Breast epithelium (tissue), 4 donors: ENCODE measurements around the gene ZFPL1. TPM values are rescaled to one million over a fixed set of nuclear protein-coding genes. Genes with fewer than 3 reads are reported as not detected.

Source experiments
- DNase-seq, 2 donors: peaks; one replicate each; pipeline ENCODE4 v3.0.0-alpha.2; 2019; ENCODE audit warnings: low spot score in 2 of 2
- H3K27ac ChIP-seq, 2 donors: fragments of 200-600 bp; sonication (generic) in 1 of 2; one replicate each; pipeline ENCODE4 v1.5.1; 2016 to 2019; ENCODE audit warnings: mild to moderate bottlenecking in 1 of 2
- H3K27me3 ChIP-seq, 2 donors: fragments of 200-600 bp; sonication (generic) in 1 of 2; one replicate each; pipeline versions ENCODE4 v1.5.1 to v1.6.0; 2017 to 2019; ENCODE audit warnings: control low read depth in 1 of 2, mild to moderate bottlenecking in 1 of 2
- H3K36me3 ChIP-seq: fragments of 200-600 bp; one replicate; pipeline ENCODE4 v1.5.1; 2019
- H3K4me1 ChIP-seq, 2 donors: fragments of 200-600 bp; sonication (generic); one replicate each; pipeline ENCODE4 v1.5.1; 2016 to 2019; ENCODE audit warnings: control low read depth in 1 of 2
- H3K4me3 ChIP-seq, 3 donors: fragments of 200-600 bp; sonication (generic); 1 replicate in 2 of 3; 2 replicates in 1 of 3; pipeline ENCODE4 v1.5.1; 2016 to 2019; ENCODE audit warnings: mild to moderate bottlenecking in 3 of 3, moderate library complexity in 2 of 3
- H3K9me3 ChIP-seq, 2 donors: fragments of 200-600 bp; sonication (generic) in 1 of 2; one replicate each; pipeline ENCODE4 v1.5.1; 2016 to 2019; ENCODE audit warnings: control low read depth in 1 of 2
- CTCF ChIP-seq, 3 donors: fragments of 450-650 bp; IDR thresholded peaks; one replicate each; pipeline ENCODE4 v1.5.1; 2016 to 2017; ENCODE audit warnings: antibody characterized with exemption in 3 of 3, mild to moderate bottlenecking in 3 of 3, moderate library complexity in 3 of 3
- POLR2A ChIP-seq: fragments of 450-650 bp; IDR thresholded peaks from one replicate; pipeline ENCODE4 v1.6.1; 2016; ENCODE audit warnings: antibody characterized with exemption, mild to moderate bottlenecking, moderate library complexity
- POLR2AphosphoS5 ChIP-seq, 3 donors: sonication (generic); formaldehyde crosslinking; IDR thresholded peaks; one replicate each; pipeline ENCODE4 v1.6.1; 2017; ENCODE audit warnings: antibody characterized with exemption in 3 of 3
- intact Hi-C: fragments of 100-400 bp; cut with DNase I; formaldehyde crosslinking; loops from one replicate; pipeline ENCODE4 v1.15.1; 2023; ENCODE audit warnings: low total_unique reads
- total RNA-seq, 3 donors: library from RNA; depleted of rRNA; stranded (reverse); fragments of >200 nt; gene quantifications; one replicate each; pipeline ENCODE4 v1.1.0, GENCODE V29; 2016

The ZFPL1 gene
- total RNA-seq, 3 donors from 2014 or later: 33.8 to 44.1 (median 44.0) TPM

- TF ChIP-seq CTCF (IDR thresholded peaks at IDR 0.05) (no peak), POLR2A (no peak), POLR2AphosphoS5 (IDR thresholded peaks at IDR 0.05) (no peak)
- Histone ChIP-seq H3K4me3 (no peak overlapping the region), H3K4me1 (peaks cover 0 to 4% of the 10 kb centered on the region in 2 donors), H3K9me3 (no peaks in the 10 kb centered on the region), H3K36me3 (peaks cover 48% of the 10 kb centered on the region), H3K27ac (no peak overlapping the region), H3K27me3 (no peaks in the 10 kb centered on the region)
- intact Hi-C loops: loop anchor here (10.0 kb wide), 1 partner anchor 57 kb away; the partner anchor contains the start of gene CAPN1
- no peak for DNase-seq
Measured at GRCh38 chr11:65127473-65128181, 43.6 kb downstream of the ZFPL1 start.

GRCh38 chr11:65128182-65129145, 44.4 kb downstream of the ZFPL1 start:
- H3K9me3 ChIP-seq: no peaks in the 10 kb centered on the region
- TF ChIP-seq POLR2A: no peak
- no peak for TF ChIP-seq POLR2AphosphoS5 (IDR thresholded peaks at IDR 0.05)
- TF ChIP-seq CTCF (IDR thresholded peaks at IDR 0.05): no peak
- H3K36me3 ChIP-seq: peaks cover 48% of the 10 kb centered on the region
- no peaks in the 10 kb centered on the region for H3K27me3 ChIP-seq
- intact Hi-C loops: loop anchor here (10.0 kb wide), 1 partner anchor 56 kb away; the partner anchor contains the start of gene CAPN1
- H3K4me3 ChIP-seq: no peak overlapping the region
- peaks cover 6 to 13% of the 10 kb centered on the region in 2 donors for H3K4me1 ChIP-seq
- DNase-seq: no peak
- no peak overlapping the region for H3K27ac ChIP-seq

- H3K27ac ChIP-seq: no peak overlapping the region
- TF ChIP-seq POLR2A (no peak), POLR2AphosphoS5 (IDR thresholded peaks at IDR 0.05) (no peak), CTCF (IDR thresholded peaks at IDR 0.05) (no peak)
- H3K27me3 ChIP-seq: no peaks in the 10 kb centered on the region
- no peak for DNase-seq
- intact Hi-C loops: loop anchor here (10.0 kb wide), 1 partner anchor 55 kb away; the partner anchor contains the start of gene CAPN1
- H3K9me3 ChIP-seq: no peaks in the 10 kb centered on the region
- peaks cover 6 to 14% of the 10 kb centered on the region in 2 donors for H3K4me1 ChIP-seq
- H3K4me3 ChIP-seq: no peak overlapping the region
- peaks cover 48% of the 10 kb centered on the region for H3K36me3 ChIP-seq
Measured at GRCh38 chr11:65129649-65130441, 45.8 kb downstream of the ZFPL1 start.

GRCh38 chr11:65130631-65131416, 46.8 kb downstream of the ZFPL1 start:
- peaks cover 44% of the 10 kb centered on the region for H3K36me3 ChIP-seq
- DNase-seq: no peak
- intact Hi-C loops: no loop called here
- no peaks in the 10 kb centered on the region for H3K27me3 ChIP-seq
- no peak overlapping the region for H3K4me3 ChIP-seq
- H3K4me1 ChIP-seq: peaks cover 6 to 19% of the 10 kb centered on the region in 2 donors
- no peaks in the 10 kb centered on the region for H3K9me3 ChIP-seq
- no peak overlapping the region for H3K27ac ChIP-seq
- no peak for TF ChIP-seq CTCF (IDR thresholded peaks at IDR 0.05)
- no peak for TF ChIP-seq POLR2A
- no peak for TF ChIP-seq POLR2AphosphoS5 (IDR thresholded peaks at IDR 0.05)
